ENCODE data around the gene NAXE. TPM values are rescaled to one million over a fixed set of nuclear protein-coding genes. Genes with fewer than 3 reads are reported as not detected.

NAXE gene
- total RNA-seq, 1 donor from 2014 or later: 108 TPM

- Mint-ChIP-seq H3K9me3 (ENCODE audit: low read depth) (no peaks in the 10 kb centered on the region), H3K36me3 (ENCODE audit: insufficient read depth) (no peaks in the 10 kb centered on the region), H3K4me3 (ENCODE audit: low read depth) (no peak overlapping the region), H3K27me3 (peaks cover 19% of the 10 kb centered on the region), H3K4me1 (ENCODE audit: low read depth) (peaks cover 4% of the 10 kb centered on the region), H3K27ac (no peak overlapping the region)
- DNase-seq (ENCODE audit: low spot score, unreplicated experiment): no peak
- no peak for TF ChIP-seq CTCF (IDR thresholded peaks at IDR 0.05; ENCODE audit: unreplicated experiment)
Observed at GRCh38 chr1:156577550-156577949, 14.0 kb upstream of the NAXE start.

- no peaks in the 10 kb centered on the region for H3K9me3 Mint-ChIP-seq (ENCODE audit: low read depth)
- DNase-seq (ENCODE audit: low spot score, unreplicated experiment): no peak
- peak overlapping the region; percentile 9 for H3K27ac Mint-ChIP-seq
- H3K27me3 Mint-ChIP-seq: peaks cover 14% of the 10 kb centered on the region
- no peak overlapping the region for H3K4me3 Mint-ChIP-seq (ENCODE audit: low read depth)
- TF ChIP-seq CTCF (IDR thresholded peaks at IDR 0.05; ENCODE audit: unreplicated experiment): no peak
- no peaks in the 10 kb centered on the region for H3K36me3 Mint-ChIP-seq (ENCODE audit: insufficient read depth)
- H3K4me1 Mint-ChIP-seq (ENCODE audit: low read depth): peaks cover 3% of the 10 kb centered on the region
Observed at GRCh38 chr1:156578055-156578454, 13.5 kb upstream of the NAXE start.

GRCh38 chr1:156579472-156579871 is 12.1 kb upstream of the NAXE start, which contains the start of gene TTC24:
Gene TTC24 (plus strand): TSS chr1:156579723. CDS start chr1:156581365, 1,642 bp downstream.
- Mint-ChIP-seq H3K4me1 (ENCODE audit: low read depth) (peaks cover 5% of the 10 kb centered on the region), H3K27ac (no peak within 1 kb of the TSS), H3K36me3 (ENCODE audit: insufficient read depth) (no peaks in the 10 kb centered on the region), H3K9me3 (ENCODE audit: low read depth) (no peaks in the 10 kb centered on the region), H3K27me3 (peaks cover 6% of the 10 kb centered on the region), H3K4me3 (ENCODE audit: low read depth) (no peak within 1 kb of the TSS)
- no peak for DNase-seq (ENCODE audit: low spot score, unreplicated experiment)
- TF ChIP-seq CTCF (IDR thresholded peaks at IDR 0.05; ENCODE audit: unreplicated experiment): no peak

- DNase-seq (ENCODE audit: low spot score, unreplicated experiment): no peak
- Mint-ChIP-seq H3K9me3 (ENCODE audit: low read depth) (no peaks in the 10 kb centered on the region), H3K36me3 (ENCODE audit: insufficient read depth) (no peaks in the 10 kb centered on the region), H3K27me3 (peaks cover 11% of the 10 kb centered on the region), H3K27ac (peak overlapping the region; percentile 45), H3K4me1 (ENCODE audit: low read depth) (peaks cover 5% of the 10 kb centered on the region), H3K4me3 (ENCODE audit: low read depth) (no peak overlapping the region)
- TF ChIP-seq CTCF (IDR thresholded peaks at IDR 0.05; ENCODE audit: unreplicated experiment): no peak
Observed at GRCh38 chr1:156581661-156582387, 9.8 kb upstream of the NAXE start.

- Mint-ChIP-seq H3K4me1 (ENCODE audit: low read depth) (peaks cover 5% of the 10 kb centered on the region), H3K27me3 (peaks cover 11% of the 10 kb centered on the region), H3K9me3 (ENCODE audit: low read depth) (no peaks in the 10 kb centered on the region), H3K4me3 (ENCODE audit: low read depth) (no peak overlapping the region), H3K27ac (no peak overlapping the region), H3K36me3 (ENCODE audit: insufficient read depth) (no peaks in the 10 kb centered on the region)
- no peak for DNase-seq (ENCODE audit: low spot score, unreplicated experiment)
- TF ChIP-seq CTCF (IDR thresholded peaks at IDR 0.05; ENCODE audit: unreplicated experiment): no peak
Observed at GRCh38 chr1:156582388-156583017, 9.1 kb upstream of the NAXE start.
